SK-N-SH (cell line): ENCODE results near the gene PRMT2. TPM values are rescaled to one million over a fixed set of nuclear protein-coding genes. Genes with fewer than 3 reads are reported as not detected.

Source experiments
- CTCF ChIA-PET: fragments of 300-600, 350-600 bp; formaldehyde crosslinking; extraction: SDS; loops from one replicate; lab custom pipeline; 2021; lab: Yijun Ruan, JAX
- POLR2A ChIA-PET: fragments of 350-600 bp; sonication (Branson Sonifier 250); formaldehyde crosslinking; extraction: SDS; loops from one replicate; lab custom pipeline; 2020; ENCODE audit warnings: antibody characterized with exemption, inconsistent platforms; lab: Yijun Ruan, JAX
- DNase-seq: peaks from one replicate; pipeline ENCODE4 v3.0.0; 2012
- H2AFZ ChIP-seq: fragments of 200-600 bp; sonication (generic); 2 replicates; pipeline ENCODE4 v1.8.1; 2016; ENCODE audit warnings: antibody characterized with exemption, mild to moderate bottlenecking, low read depth
- H3F3A ChIP-seq: fragments of 200-600 bp; sonication (generic); replicated peaks from 2 replicates; pipeline ENCODE3; 2016; ENCODE audit warnings: antibody characterized with exemption, mild to moderate bottlenecking; ENCODE audit not compliant: insufficient read depth
- H3K27ac ChIP-seq, 2 experiments: fragments of 200-500 bp in 1 of 2; fragments of 200-600 bp in 1 of 2; sonication (Bioruptor generic) in 1 of 2; sonication (generic), shearing (Covaris generic) in 1 of 2; 2 replicates each; pipeline versions ENCODE4 v1.5.1 to v1.6.1; 2014 to 2016; ENCODE audit warnings: low read depth in 2 of 2, inconsistent platforms in 1 of 2, low read length in 1 of 2, mild to moderate bottlenecking in 1 of 2, mixed read lengths in 1 of 2
- H3K27me3 ChIP-seq: fragments of 200-600 bp; sonication (generic), shearing (Covaris generic); 2 replicates; pipeline ENCODE4 v1.6.1; 2016; ENCODE audit warnings: mixed run types; ENCODE audit not compliant: insufficient read depth
- H3K36me3 ChIP-seq, 2 experiments: fragments of 200-500 bp in 1 of 2; fragments of 200-600 bp in 1 of 2; sonication (Bioruptor generic) in 1 of 2; sonication (generic) in 1 of 2; replicated peaks in 1 of 2; 2 replicates each; pipeline versions ENCODE3 to v1.5.1; 2014 to 2016; ENCODE audit warnings: low read length in 1 of 2, mild to moderate bottlenecking in 1 of 2; ENCODE audit not compliant: insufficient read depth in 2 of 2, control insufficient read depth in 1 of 2
- H3K4me1 ChIP-seq, 2 experiments: fragments of 200-500 bp in 1 of 2; fragments of 200-600 bp in 1 of 2; sonication (Bioruptor generic) in 1 of 2; sonication (generic), shearing (Covaris generic) in 1 of 2; 2 replicates each; pipeline versions ENCODE4 v1.5.1 to v1.6.1; 2014 to 2016; ENCODE audit warnings: low read depth in 1 of 2, low read length in 1 of 2, mixed run types in 1 of 2; ENCODE audit not compliant: insufficient read depth in 2 of 2, control insufficient read depth in 1 of 2
- H3K4me2 ChIP-seq: fragments of 200-600 bp; sonication (generic), shearing (Covaris generic); 2 replicates; pipeline ENCODE4 v1.6.1; 2017; ENCODE audit warnings: mixed run types
- H3K4me3 ChIP-seq, 2 experiments: fragments of 200-500 bp in 1 of 2; fragments of 200-600 bp in 1 of 2; sonication (Bioruptor generic) in 1 of 2; sonication (generic), shearing (Covaris generic) in 1 of 2; 2 replicates each; pipeline versions ENCODE4 v1.5.1 to v1.8.1; 2014 to 2016; ENCODE audit warnings: low read depth in 2 of 2, inconsistent platforms in 1 of 2, low read length in 1 of 2, mild to moderate bottlenecking in 1 of 2, mixed read lengths in 1 of 2, moderate library complexity in 1 of 2
- H3K79me2 ChIP-seq: fragments of 200-600 bp; sonication (generic); 2 replicates; pipeline ENCODE4 v1.8.1; 2017; ENCODE audit warnings: mild to moderate bottlenecking; ENCODE audit not compliant: insufficient read depth
- H3K9ac ChIP-seq: fragments of 200-600 bp; sonication (generic); 2 replicates; pipeline ENCODE4 v1.6.1; 2017; ENCODE audit warnings: mixed run types
- H3K9me2 ChIP-seq: fragments of 200-600 bp; sonication (generic); 2 replicates; pipeline ENCODE4 v1.6.1; 2017; ENCODE audit warnings: mixed run types
- H3K9me3 ChIP-seq: fragments of 200-600 bp; sonication (generic); 2 replicates; pipeline ENCODE4 v1.6.1; 2017; ENCODE audit warnings: mixed run types, mild to moderate bottlenecking, moderate library complexity
- H4K20me1 ChIP-seq: fragments of 200-600 bp; sonication (generic); 2 replicates; pipeline ENCODE4 v1.6.1; 2017; ENCODE audit warnings: mild to moderate bottlenecking, mixed run types; ENCODE audit not compliant: insufficient read depth
- EP300 ChIP-seq, 2 experiments: IDR thresholded peaks; 2 replicates each; pipeline versions ENCODE4 v1.4.0 to v1.6.1; 2012; ENCODE audit warnings: borderline replicate concordance in 1 of 2, low read depth in 1 of 2, low read length in 1 of 2
- EZH2phosphoT487 ChIP-seq: fragments of 200-600 bp; sonication (generic); IDR thresholded peaks from 2 replicates; pipeline ENCODE4 v1.6.1; 2017; ENCODE audit warnings: low read depth, mixed run types, mild to moderate bottlenecking, antibody characterized with exemption, moderate library complexity, borderline replicate concordance
- MEF2A ChIP-seq: IDR thresholded peaks from 2 replicates; pipeline ENCODE4 v1.4.0; 2012; ENCODE audit warnings: low read depth, borderline replicate concordance
- NRF1 ChIP-seq: IDR thresholded peaks from 2 replicates; pipeline ENCODE4 v1.6.1; 2012; ENCODE audit warnings: low read depth, mild to moderate bottlenecking, low read length
- POLR2AphosphoS5 ChIP-seq: IDR thresholded peaks from 2 replicates; pipeline ENCODE4 v1.6.1; 2012; ENCODE audit warnings: low read depth, low read length
- RAD21 ChIP-seq: IDR thresholded peaks from 2 replicates; pipeline ENCODE4 v1.6.1; 2012; ENCODE audit warnings: mild to moderate bottlenecking, low read length
- RFX5 ChIP-seq: IDR thresholded peaks from 2 replicates; pipeline ENCODE4 v1.6.1; 2012; ENCODE audit warnings: mild to moderate bottlenecking, improper control_type of control experiment, low read length
- RXRA ChIP-seq: IDR thresholded peaks from 2 replicates; pipeline ENCODE4 v1.4.0; 2012; ENCODE audit warnings: low read depth, mild to moderate bottlenecking, borderline replicate concordance
- TEAD4 ChIP-seq: IDR thresholded peaks from 2 replicates; pipeline ENCODE4 v1.4.0; 2012; ENCODE audit warnings: mild to moderate bottlenecking, borderline replicate concordance; ENCODE audit not compliant: insufficient read depth
- USF2 ChIP-seq: fragments of 150-350 bp; IDR thresholded peaks from 2 replicates; pipeline ENCODE4 v1.6.1; 2017; ENCODE audit warnings: antibody characterized with exemption, low read length, low read depth, borderline replicate concordance
- WGBS: methylation state at CpG from one replicate; pipeline ENCODE4 v1.1.6; 2017; ENCODE audit warnings: low lambda C conversion rate; 5-methylcytosine and 5-hydroxymethylcytosine counted together
- polyA plus RNA-seq, 3 experiments: library from polyadenylated mRNA; depleted of rRNA; stranded (reverse); fragments of >200 nt; gene quantifications; 2 replicates each; pipeline ENCODE4 v1.2.3, GENCODE V29; 2012

Gene PRMT2
- polyA plus RNA-seq, 1 of the 3 experiments (the other 2 are of a cell fraction) = 278 TPM

GRCh38 chr21:46604329-46604974 is 31.0 kb upstream of the PRMT2 start:
- CTCF ChIA-PET = interaction anchor here (0.8 kb wide), 1 partner anchor 35 kb away, joined by 3 read pairs; no protein-coding TSS in a partner anchor

DNA sequence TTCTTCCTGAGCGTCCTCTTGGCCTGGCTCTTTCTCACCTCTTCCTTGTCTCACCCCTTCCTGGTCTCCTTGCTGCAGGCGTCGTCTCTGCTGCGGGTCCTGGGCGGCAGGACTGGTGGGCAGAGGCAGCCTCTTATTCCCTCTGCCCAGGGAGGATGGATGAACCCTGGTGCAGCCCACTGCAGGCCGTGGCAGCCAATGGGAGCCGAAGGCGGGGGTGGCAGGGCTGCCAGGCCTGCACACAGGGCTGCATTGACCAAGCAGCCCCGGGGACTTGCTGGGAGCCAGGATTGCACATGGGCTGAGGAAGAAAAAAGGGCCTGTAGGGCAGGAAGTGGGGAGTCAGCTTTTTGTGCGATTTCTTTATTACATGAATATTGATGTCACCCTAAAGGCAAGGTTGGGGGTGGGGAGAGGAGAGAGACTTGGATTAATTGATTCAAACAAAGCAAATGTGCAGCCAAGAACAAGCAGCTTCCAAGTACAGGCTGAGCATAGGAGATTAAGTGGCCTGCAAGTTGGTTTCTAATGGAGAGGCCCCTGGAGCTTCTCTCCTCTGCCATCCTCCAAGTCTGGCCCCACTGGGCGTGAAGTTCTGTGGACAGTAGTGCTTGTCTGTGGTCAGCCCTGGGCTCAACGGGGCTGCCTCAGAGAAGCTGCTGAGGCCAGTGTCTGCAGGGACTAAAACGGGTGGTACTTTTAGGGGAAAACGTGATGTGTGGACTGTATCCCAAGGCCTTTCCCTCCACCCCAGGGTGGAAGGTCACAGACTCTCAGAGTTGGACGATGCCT is 30.3 kb upstream of the PRMT2 start, which contains the start of gene S100B:
Gene S100B, minus strand, starts transcription at position 108 of the 792 bp plus-strand sequence. CDS start 2,667 bp downstream, outside the sequence.
- no peak within 1 kb of the TSS; a peak in 1 of 4 replicates for H3K27ac ChIP-seq
- ChIA-PET POLR2A (interaction anchor here (1.1 kb wide), 1 partner anchor 16 kb away, joined by 4 read pairs; no protein-coding TSS in a partner anchor), CTCF (interaction anchor here (0.8 to 1.6 kb wide), 2 partner anchors 10 to 34 kb away, joined by 3 read pairs; no protein-coding TSS in a partner anchor)
- H3K4me2 ChIP-seq = no peak within 1 kb of the TSS
- H3K9me3 ChIP-seq = no peaks in the 10 kb centered on the region
- 0 out of 2 replicates have a peak within 1 kb of the TSS, but pooled peaks have one; percentile 33 for H2AFZ ChIP-seq
- 51% methylated on average over 10 of the region's 15 CpGs for WGBS
- H3F3A ChIP-seq = no peaks in the 10 kb centered on the region
- H3K36me3 ChIP-seq = no peaks in the 10 kb centered on the region
- TF ChIP-seq RFX5 (no peak), NRF1 (no peak), USF2 (no peak), TEAD4 (no peak), EP300 (IDR thresholded peaks at IDR 0.05; ENCODE audit: borderline replicate concordance in 1 of 2, low read depth in 1 of 2, low read length in 1 of 2) (no peak)
- no peaks in the 10 kb centered on the region for H3K27me3 ChIP-seq
- H3K9me2 ChIP-seq = no peaks in the 10 kb centered on the region
- H3K4me3 ChIP-seq = no peak within 1 kb of the TSS
- H3K4me1 ChIP-seq = peaks cover 5 to 19% of the 10 kb centered on the region in 2 experiments; a peak in 2 of 4 replicates
- H4K20me1 ChIP-seq = no peaks in the 10 kb centered on the region
- H3K79me2 ChIP-seq = no peaks in the 10 kb centered on the region
- DNase-seq = peak; percentile 86
- H3K9ac ChIP-seq = no peak within 1 kb of the TSS

More at GRCh38 chr21:46604329-46604974, 31.0 kb upstream of the PRMT2 start:
- 84% methylated on average over 9 of the region's 9 CpGs for WGBS
- Histone ChIP-seq H3K79me2 (no peaks in the 10 kb centered on the region), H3K4me1 (peaks cover 0 to 21% of the 10 kb centered on the region in 2 experiments; a peak in 3 of 4 replicates), H3K36me3 (no peaks in the 10 kb centered on the region), H3F3A (no peaks in the 10 kb centered on the region), H3K9me2 (no peaks in the 10 kb centered on the region), H3K4me3 (no peak overlapping the region), H3K27ac (no peak overlapping the region; a peak in 1 of 4 replicates), H3K4me2 (no peak overlapping the region), H2AFZ (0 out of 2 replicates have a peak overlapping the region, but pooled peaks have one; percentile 33), H3K27me3 (no peaks in the 10 kb centered on the region), H3K9me3 (no peaks in the 10 kb centered on the region), H4K20me1 (no peaks in the 10 kb centered on the region), H3K9ac (no peak overlapping the region)
- no peak for DNase-seq
- TF ChIP-seq RXRA (no peak), RAD21 (no peak), EZH2phosphoT487 (no peak), MEF2A (no peak), POLR2AphosphoS5 (no peak), RFX5 (no peak)
- POLR2A ChIA-PET = interaction anchor here (1.1 kb wide), 1 partner anchor 16 kb away, joined by 4 read pairs; no protein-coding TSS in a partner anchor
